Caco-2 (cell line): ENCODE results near the gene POGLUT2. TPM values are rescaled to one million over a fixed set of nuclear protein-coding genes. Genes with fewer than 3 reads are reported as not detected.

Experiments used
- BruUV-seq: library from RNA; stranded (reverse); fragments of 400-500 nt; replicated peaks from 2 replicates; lab custom pipeline; 2021; lab: Mats Ljungman, UMichigan
- CTCF ChIA-PET: fragments of 300-600 bp; sonication (Branson Sonifier 250); formaldehyde crosslinking; loops from one replicate; lab custom pipeline; 2022; ENCODE audit warnings: antibody characterized with exemption; lab: Charles Lee
- POLR2A ChIA-PET: fragments of 300-600 bp; sonication (Branson Sonifier 250); formaldehyde crosslinking; loops from one replicate; lab custom pipeline; 2022; ENCODE audit warnings: antibody characterized with exemption; lab: Charles Lee
- DNase-seq, 2 experiments: peaks; one replicate each; pipeline versions ENCODE4 v3.0.0 to v3.0.0-alpha.2; 2020 to 2022
- H3K27me3 ChIP-seq: replicated peaks from 2 replicates; pipeline ENCODE4 v1.6.0; 2011; ENCODE audit warnings: low read length; ENCODE audit not compliant: control insufficient read depth, insufficient read depth
- H3K36me3 ChIP-seq: 2 replicates; pipeline ENCODE4 v1.5.1; 2011; ENCODE audit warnings: low read length; ENCODE audit not compliant: control insufficient read depth, insufficient read depth
- H3K4me1 ChIP-seq: fragments of 250-450 bp; sonication (Bioruptor Pico); 2 replicates; pipeline ENCODE4 v1.5.1; 2020; ENCODE audit warnings: mild to moderate bottlenecking
- H3K4me3 ChIP-seq: 2 replicates; pipeline ENCODE4 v1.5.1; 2011; ENCODE audit warnings: low read depth, mild to moderate bottlenecking, control low read depth, low read length
- H3K9me3 ChIP-seq: fragments of 250-450 bp; sonication (Bioruptor Pico); 2 replicates; pipeline ENCODE4 v1.5.1; 2020; ENCODE audit warnings: mild to moderate bottlenecking, moderate library complexity
- H3K27ac Mint-ChIP-seq: one replicate; pipeline ENCODE4 v1.8.0; 2022; ENCODE audit warnings: mixed read lengths; ENCODE audit not compliant: unreplicated experiment
- H3K27me3 Mint-ChIP-seq: one replicate; pipeline ENCODE4 v1.8.0; 2022; ENCODE audit warnings: mixed read lengths; ENCODE audit not compliant: insufficient read depth, unreplicated experiment
- H3K36me3 Mint-ChIP-seq: one replicate; pipeline ENCODE4 v1.8.0; 2022; ENCODE audit warnings: mild to moderate bottlenecking, mixed read lengths; ENCODE audit not compliant: insufficient read depth, unreplicated experiment
- H3K4me1 Mint-ChIP-seq: one replicate; pipeline ENCODE4 v1.8.0; 2022; ENCODE audit warnings: low read depth, mixed read lengths; ENCODE audit not compliant: unreplicated experiment
- H3K4me3 Mint-ChIP-seq: one replicate; pipeline ENCODE4 v1.8.0; 2022; ENCODE audit warnings: mild to moderate bottlenecking, moderate library complexity, mixed read lengths; ENCODE audit not compliant: unreplicated experiment
- H3K9me3 Mint-ChIP-seq: one replicate; pipeline ENCODE4 v1.8.0; 2022; ENCODE audit warnings: mixed read lengths; ENCODE audit not compliant: unreplicated experiment
- CTCF ChIP-seq, 2 experiments: fragments of 200-600 bp in 1 of 2; IDR thresholded peaks; 1 replicate in 1 of 2; 2 replicates in 1 of 2; pipeline versions ENCODE4 v1.5.1 to v1.8.0; 2011 to 2022; ENCODE audit warnings: antibody characterized with exemption in 1 of 2, control low read depth in 1 of 2, inconsistent platforms in 1 of 2, low read depth in 1 of 2, low read length in 1 of 2, mild to moderate bottlenecking in 1 of 2, moderate library complexity in 1 of 2; ENCODE audit not compliant: insufficient read depth in 1 of 2, severe bottlenecking in 1 of 2, unreplicated experiment in 1 of 2
- intact Hi-C: fragments of 100-400 bp; cut with micrococcal nuclease; formaldehyde crosslinking; loops from one replicate; pipeline ENCODE4 v1.10.0; 2022; ENCODE audit not compliant: unreplicated experiment
- total RNA-seq: library from RNA; stranded (reverse); gene quantifications from 2 replicates; pipeline ENCODE4 v1.2.3, GENCODE V29; 2022

The POGLUT2 gene
- total RNA-seq, 1 experiment from 2014 or later, result 20.1 TPM

- no peaks in the 10 kb centered on the region for H3K27me3 ChIP-seq
- no peak overlapping the region for H3K4me3 Mint-ChIP-seq
- no peaks in the 10 kb centered on the region for H3K4me1 ChIP-seq
- DNase-seq, result no peak
- peaks cover 7% of the 10 kb centered on the region for H3K4me1 Mint-ChIP-seq
- H3K27me3 Mint-ChIP-seq, result no peaks in the 10 kb centered on the region
- H3K36me3 ChIP-seq, result no peaks in the 10 kb centered on the region
- TF ChIP-seq CTCF (IDR thresholded peaks at IDR 0.05; ENCODE audit: insufficient read depth in 1 of 2, low read depth in 1 of 2, low read length in 1 of 2, severe bottlenecking in 1 of 2, unreplicated experiment in 1 of 2), result no peak
- intact Hi-C loops, result no loop called here
- no peak overlapping the region for H3K27ac Mint-ChIP-seq
- H3K9me3 ChIP-seq, result no peaks in the 10 kb centered on the region
- H3K4me3 ChIP-seq, result no peak overlapping the region
- H3K36me3 Mint-ChIP-seq, result no peaks in the 10 kb centered on the region
- no peaks in the 10 kb centered on the region for H3K9me3 Mint-ChIP-seq
- no TSS peak for BruUV-seq
- POLR2A ChIA-PET, result no interaction called here
- CTCF ChIA-PET, result no interaction called here
Observed at GRCh38 chr13:102836471-102836870, 37.7 kb upstream of the POGLUT2 start.

- BruUV-seq, result no TSS peak
- Histone ChIP-seq H3K4me1 (no peaks in the 10 kb centered on the region), H3K36me3 (no peaks in the 10 kb centered on the region), H3K4me3 (no peak overlapping the region), H3K27me3 (no peaks in the 10 kb centered on the region), H3K9me3 (no peaks in the 10 kb centered on the region)
- intact Hi-C loops, result loop anchor here (2.0 kb wide), 1 partner anchor 32 kb away; the partner anchor contains the start of genes BIVM and POGLUT2
- Mint-ChIP-seq H3K27ac (no peak overlapping the region), H3K36me3 (no peaks in the 10 kb centered on the region), H3K27me3 (no peaks in the 10 kb centered on the region), H3K9me3 (no peaks in the 10 kb centered on the region), H3K4me3 (no peak overlapping the region), H3K4me1 (no peaks in the 10 kb centered on the region)
- peak; percentile 31 to 54 for DNase-seq
- ChIA-PET CTCF (interaction anchor here (0.7 kb wide), 1 partner anchor 236 kb away, joined by 3 read pairs; no protein-coding TSS in a partner anchor), POLR2A (interaction anchor here (0.6 kb wide), 1 partner anchor 235 kb away, joined by 3 read pairs; no protein-coding TSS in a partner anchor)
- TF ChIP-seq CTCF (IDR thresholded peaks at IDR 0.05; ENCODE audit: insufficient read depth in 1 of 2, low read depth in 1 of 2, low read length in 1 of 2, severe bottlenecking in 1 of 2, unreplicated experiment in 1 of 2), result no peak
Observed at GRCh38 chr13:102830646-102831045, 31.9 kb upstream of the POGLUT2 start.

GRCh38 chr13:102825921-102826706 is 27.3 kb upstream of the POGLUT2 start:
- no TSS peak for BruUV-seq
- Mint-ChIP-seq H3K27me3 (no peaks in the 10 kb centered on the region), H3K9me3 (no peaks in the 10 kb centered on the region), H3K4me3 (no peak overlapping the region), H3K4me1 (no peaks in the 10 kb centered on the region), H3K27ac (no peak overlapping the region), H3K36me3 (no peaks in the 10 kb centered on the region)
- Histone ChIP-seq H3K27me3 (no peaks in the 10 kb centered on the region), H3K4me1 (no peaks in the 10 kb centered on the region), H3K9me3 (no peaks in the 10 kb centered on the region), H3K36me3 (no peaks in the 10 kb centered on the region), H3K4me3 (no peak overlapping the region)
- intact Hi-C loops, result no loop called here
- POLR2A ChIA-PET, result no interaction called here
- TF ChIP-seq CTCF (IDR thresholded peaks at IDR 0.05; ENCODE audit: insufficient read depth in 1 of 2, low read depth in 1 of 2, low read length in 1 of 2, severe bottlenecking in 1 of 2, unreplicated experiment in 1 of 2), result no peak
- no peak for DNase-seq
- CTCF ChIA-PET, result interaction anchor here (0.9 kb wide), 1 partner anchor 101 kb away, joined by 4 read pairs; no protein-coding TSS in a partner anchor
